Upper lobe of left lung (tissue), 4 donors: ENCODE data around the gene ANKRD36C.
"Not testable (repeated sequence)": the region's sequence is repeated elsewhere in the genome, so short reads cannot be mapped to it uniquely, and the experiment has no call there.

Source experiments
- EP300 ChIP-seq, 4 donors: sonication (generic); formaldehyde crosslinking; IDR thresholded peaks; one replicate each; pipeline ENCODE4 v1.5.1; 2017; ENCODE audit warnings: antibody characterized with exemption in 4 of 4, control low read depth in 2 of 4
- POLR2A ChIP-seq, 4 donors: fragments of 450-650 bp; IDR thresholded peaks; one replicate each; pipeline ENCODE4 v1.5.1; 2016 to 2017; ENCODE audit warnings: antibody characterized with exemption in 4 of 4, mild to moderate bottlenecking in 2 of 4
- POLR2AphosphoS5 ChIP-seq, 2 donors: sonication (generic); formaldehyde crosslinking; IDR thresholded peaks; one replicate each; pipeline ENCODE4 v1.5.1; 2017; ENCODE audit warnings: antibody characterized with exemption in 2 of 2
- TF ChIP-seq, protein P1 (sequence below), 6 experiments: fragments of 450-650 bp in 4 of 6; fragments of 200-600 bp in 2 of 6; sonication (generic) in 2 of 6; IDR thresholded peaks; one replicate each; pipeline ENCODE4 v1.5.1; 2016 to 2019; ENCODE audit warnings: antibody characterized with exemption in 6 of 6

DNA sequence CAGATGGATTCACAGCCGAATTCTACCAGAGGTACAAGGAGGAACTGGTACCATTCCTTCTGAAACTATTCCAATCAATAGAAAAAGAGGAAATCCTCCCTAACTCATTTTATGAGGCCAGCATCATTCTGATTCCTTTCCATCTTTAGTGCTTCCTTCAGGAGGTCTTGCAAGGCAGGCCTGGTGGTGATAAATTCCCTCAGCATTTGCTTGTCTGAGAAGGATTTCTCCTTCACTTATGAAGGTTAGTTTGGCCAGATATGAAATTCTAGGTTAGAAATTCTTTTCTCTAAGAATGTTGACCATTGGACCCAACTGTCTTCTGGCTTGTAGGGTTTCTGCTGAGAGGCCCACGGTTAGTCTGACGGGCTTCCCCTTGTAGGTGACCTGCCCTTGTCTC is 167.4 kb downstream of the ANKRD36C start:
- TF ChIP-seq, protein P1, sequence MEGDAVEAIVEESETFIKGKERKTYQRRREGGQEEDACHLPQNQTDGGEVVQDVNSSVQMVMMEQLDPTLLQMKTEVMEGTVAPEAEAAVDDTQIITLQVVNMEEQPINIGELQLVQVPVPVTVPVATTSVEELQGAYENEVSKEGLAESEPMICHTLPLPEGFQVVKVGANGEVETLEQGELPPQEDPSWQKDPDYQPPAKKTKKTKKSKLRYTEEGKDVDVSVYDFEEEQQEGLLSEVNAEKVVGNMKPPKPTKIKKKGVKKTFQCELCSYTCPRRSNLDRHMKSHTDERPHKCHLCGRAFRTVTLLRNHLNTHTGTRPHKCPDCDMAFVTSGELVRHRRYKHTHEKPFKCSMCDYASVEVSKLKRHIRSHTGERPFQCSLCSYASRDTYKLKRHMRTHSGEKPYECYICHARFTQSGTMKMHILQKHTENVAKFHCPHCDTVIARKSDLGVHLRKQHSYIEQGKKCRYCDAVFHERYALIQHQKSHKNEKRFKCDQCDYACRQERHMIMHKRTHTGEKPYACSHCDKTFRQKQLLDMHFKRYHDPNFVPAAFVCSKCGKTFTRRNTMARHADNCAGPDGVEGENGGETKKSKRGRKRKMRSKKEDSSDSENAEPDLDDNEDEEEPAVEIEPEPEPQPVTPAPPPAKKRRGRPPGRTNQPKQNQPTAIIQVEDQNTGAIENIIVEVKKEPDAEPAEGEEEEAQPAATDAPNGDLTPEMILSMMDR (IDR thresholded peaks at IDR 0.05): not testable (repeated sequence)
- not testable (repeated sequence) for TF ChIP-seq POLR2A, POLR2AphosphoS5, EP300 (IDR thresholded peaks at IDR 0.05)
